ENCODE results near the gene TBC1D9B. TPM values are rescaled to one million over a fixed set of nuclear protein-coding genes. Genes with fewer than 3 reads are reported as not detected.

TBC1D9B gene
- total RNA-seq, 1 donor from 2014 or later: 136 TPM

- TF ChIP-seq CTCF (IDR thresholded peaks at IDR 0.05): no peak
- no peaks in the 10 kb centered on the region for H3K9me3 Mint-ChIP-seq (ENCODE audit: unreplicated experiment)
- peaks cover 38% of the 10 kb centered on the region for H3K36me3 Mint-ChIP-seq (ENCODE audit: unreplicated experiment)
- no peak overlapping the region for H3K4me3 Mint-ChIP-seq (ENCODE audit: unreplicated experiment)
- H3K4me1 Mint-ChIP-seq (ENCODE audit: unreplicated experiment): no peaks in the 10 kb centered on the region
- H3K27me3 Mint-ChIP-seq (ENCODE audit: unreplicated experiment): no peaks in the 10 kb centered on the region
- DNase-seq (ENCODE audit: extremely low spot score, unreplicated experiment): no peak
- no peak overlapping the region for H3K27ac Mint-ChIP-seq (ENCODE audit: unreplicated experiment)
Observed at GRCh38 chr5:179895861-179896260, 11.8 kb downstream of the TBC1D9B start.

DNA sequence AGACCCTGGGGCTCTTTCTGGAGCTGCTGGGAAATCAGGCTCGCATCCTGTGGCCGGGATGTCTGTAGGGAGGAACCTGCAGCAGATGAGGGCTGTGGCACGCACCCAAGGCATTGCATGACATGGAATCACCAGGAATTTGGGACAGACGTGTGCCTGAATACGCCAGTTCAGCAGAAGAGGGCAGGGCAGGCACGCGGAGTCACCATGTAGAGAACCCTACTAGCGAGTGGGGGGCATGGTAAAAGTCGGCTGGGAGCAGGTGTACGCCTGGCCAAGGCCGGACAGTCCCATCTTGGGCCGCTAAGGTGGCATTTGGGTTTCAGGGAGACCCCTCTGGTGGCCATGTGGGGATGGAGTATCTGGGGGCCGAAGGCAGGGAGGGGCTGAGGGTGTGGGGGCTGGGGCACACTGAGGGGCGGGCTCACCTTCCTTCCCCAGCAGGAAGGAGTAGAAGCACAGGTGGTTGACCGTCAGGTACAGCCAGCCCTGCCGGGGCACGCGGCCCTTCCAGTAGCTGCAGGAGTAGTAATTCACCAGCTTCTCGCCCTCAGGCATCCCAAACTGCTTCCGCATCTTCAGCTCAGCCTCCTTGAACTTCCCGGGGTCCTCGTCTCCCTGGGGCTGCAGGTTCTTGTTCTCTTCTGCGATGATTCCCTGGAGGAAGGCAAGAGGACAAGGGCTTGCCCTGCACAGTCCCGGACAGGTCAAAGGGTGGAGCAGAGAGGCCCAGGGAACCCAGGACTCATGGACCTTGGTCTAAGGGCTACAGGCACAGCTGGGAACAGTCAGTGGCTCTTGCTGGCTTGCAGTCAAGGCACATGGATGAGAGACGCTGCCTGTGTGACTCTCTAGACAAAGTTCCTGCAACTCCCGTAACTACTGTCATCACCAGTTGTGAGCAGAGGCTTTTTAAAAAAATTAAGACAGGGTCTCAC is 13.5 kb downstream of the TBC1D9B start:
- DNase-seq (ENCODE audit: extremely low spot score, unreplicated experiment): no peak
- H3K27me3 Mint-ChIP-seq (ENCODE audit: unreplicated experiment): no peaks in the 10 kb centered on the region
- H3K36me3 Mint-ChIP-seq (ENCODE audit: unreplicated experiment): peaks cover 42% of the 10 kb centered on the region
- no peaks in the 10 kb centered on the region for H3K9me3 Mint-ChIP-seq (ENCODE audit: unreplicated experiment)
- no peak overlapping the region for H3K27ac Mint-ChIP-seq (ENCODE audit: unreplicated experiment)
- no peak for TF ChIP-seq CTCF (IDR thresholded peaks at IDR 0.05)
- no peak overlapping the region for H3K4me3 Mint-ChIP-seq (ENCODE audit: unreplicated experiment)
- no peaks in the 10 kb centered on the region for H3K4me1 Mint-ChIP-seq (ENCODE audit: unreplicated experiment)

GRCh38 chr5:179893076-179893957 is 14.4 kb downstream of the TBC1D9B start:
- H3K36me3 Mint-ChIP-seq (ENCODE audit: unreplicated experiment): peaks cover 43% of the 10 kb centered on the region
- DNase-seq (ENCODE audit: extremely low spot score, unreplicated experiment): no peak
- H3K9me3 Mint-ChIP-seq (ENCODE audit: unreplicated experiment): no peaks in the 10 kb centered on the region
- no peaks in the 10 kb centered on the region for H3K27me3 Mint-ChIP-seq (ENCODE audit: unreplicated experiment)
- no peak overlapping the region for H3K4me3 Mint-ChIP-seq (ENCODE audit: unreplicated experiment)
- no peaks in the 10 kb centered on the region for H3K4me1 Mint-ChIP-seq (ENCODE audit: unreplicated experiment)
- no peak for TF ChIP-seq CTCF (IDR thresholded peaks at IDR 0.05)
- H3K27ac Mint-ChIP-seq (ENCODE audit: unreplicated experiment): no peak overlapping the region

DNA sequence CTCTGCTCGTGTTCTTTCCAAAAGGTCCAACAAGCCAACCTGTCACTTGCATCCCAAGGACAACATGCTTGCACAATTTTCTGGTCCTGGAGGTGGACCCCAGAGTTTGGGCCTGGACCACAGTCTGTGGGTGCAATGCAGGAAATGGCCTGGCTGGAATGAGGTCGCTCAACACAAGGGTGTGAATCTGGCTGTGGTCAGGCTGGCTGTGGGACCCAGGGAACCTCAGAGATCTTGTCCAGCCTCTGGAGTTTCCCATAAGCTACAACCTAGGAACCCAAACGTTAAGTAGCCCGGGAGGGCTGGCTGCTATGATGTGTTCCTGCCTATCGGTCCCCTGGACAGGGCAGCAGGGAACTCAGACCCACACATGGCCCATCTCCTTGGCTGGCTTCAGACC is 15.4 kb downstream of the TBC1D9B start:
- H3K27me3 Mint-ChIP-seq (ENCODE audit: unreplicated experiment): no peaks in the 10 kb centered on the region
- DNase-seq (ENCODE audit: extremely low spot score, unreplicated experiment): no peak
- no peak overlapping the region for H3K4me3 Mint-ChIP-seq (ENCODE audit: unreplicated experiment)
- peaks cover 52% of the 10 kb centered on the region for H3K36me3 Mint-ChIP-seq (ENCODE audit: unreplicated experiment)
- no peaks in the 10 kb centered on the region for H3K4me1 Mint-ChIP-seq (ENCODE audit: unreplicated experiment)
- H3K9me3 Mint-ChIP-seq (ENCODE audit: unreplicated experiment): no peaks in the 10 kb centered on the region
- TF ChIP-seq CTCF (IDR thresholded peaks at IDR 0.05): no peak
- H3K27ac Mint-ChIP-seq (ENCODE audit: unreplicated experiment): no peak overlapping the region

All from osteocyte (in vitro differentiated cells).